Measurements from ENCODE around the gene CTF1.

DNA sequence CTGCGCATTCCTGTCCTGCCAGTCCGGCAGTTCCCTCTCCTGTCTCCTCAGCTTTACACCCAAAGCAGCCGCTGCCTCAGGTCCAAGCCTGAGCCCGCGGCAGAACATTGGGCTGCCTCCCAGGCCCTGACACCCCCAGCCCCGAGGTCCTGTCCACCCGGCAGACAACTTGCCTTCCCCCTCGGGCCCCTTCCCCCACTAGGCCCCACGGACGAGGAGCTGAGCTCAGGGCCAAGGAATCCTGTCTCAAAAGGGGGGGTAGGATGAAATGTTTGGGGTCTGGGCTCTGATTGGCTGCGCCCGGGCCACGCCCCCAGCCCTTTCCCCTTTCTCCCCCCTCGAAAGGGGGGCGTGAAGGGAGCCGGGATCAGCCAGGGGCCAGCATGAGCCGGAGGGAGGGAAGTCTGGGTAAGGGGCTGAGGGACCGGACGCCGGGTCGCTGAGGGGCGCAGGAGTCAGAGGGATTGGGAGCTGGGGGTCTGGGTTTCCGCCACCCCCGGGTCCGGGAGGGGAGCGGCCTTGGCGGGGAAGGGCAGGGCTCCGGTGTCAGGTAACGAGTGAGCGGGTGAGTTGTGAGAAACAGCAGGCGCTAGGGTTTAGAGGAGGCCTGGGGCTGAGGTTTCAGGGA, at the start of gene CTF1:
- TF ChIP-seq, protein P1, sequence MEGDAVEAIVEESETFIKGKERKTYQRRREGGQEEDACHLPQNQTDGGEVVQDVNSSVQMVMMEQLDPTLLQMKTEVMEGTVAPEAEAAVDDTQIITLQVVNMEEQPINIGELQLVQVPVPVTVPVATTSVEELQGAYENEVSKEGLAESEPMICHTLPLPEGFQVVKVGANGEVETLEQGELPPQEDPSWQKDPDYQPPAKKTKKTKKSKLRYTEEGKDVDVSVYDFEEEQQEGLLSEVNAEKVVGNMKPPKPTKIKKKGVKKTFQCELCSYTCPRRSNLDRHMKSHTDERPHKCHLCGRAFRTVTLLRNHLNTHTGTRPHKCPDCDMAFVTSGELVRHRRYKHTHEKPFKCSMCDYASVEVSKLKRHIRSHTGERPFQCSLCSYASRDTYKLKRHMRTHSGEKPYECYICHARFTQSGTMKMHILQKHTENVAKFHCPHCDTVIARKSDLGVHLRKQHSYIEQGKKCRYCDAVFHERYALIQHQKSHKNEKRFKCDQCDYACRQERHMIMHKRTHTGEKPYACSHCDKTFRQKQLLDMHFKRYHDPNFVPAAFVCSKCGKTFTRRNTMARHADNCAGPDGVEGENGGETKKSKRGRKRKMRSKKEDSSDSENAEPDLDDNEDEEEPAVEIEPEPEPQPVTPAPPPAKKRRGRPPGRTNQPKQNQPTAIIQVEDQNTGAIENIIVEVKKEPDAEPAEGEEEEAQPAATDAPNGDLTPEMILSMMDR (IDR thresholded peaks at IDR 0.05; ENCODE audit: low read depth, low read length, poor library complexity, severe bottlenecking), result no peak
- TF ChIP-seq EZH2phosphoT487 (IDR thresholded peaks at IDR 0.05; ENCODE audit: borderline replicate concordance, low read length), result no peak

Data from DOHH2 (cell line).